ENCODE results near the gene ABCG2.

Gene ABCG2

DNA sequence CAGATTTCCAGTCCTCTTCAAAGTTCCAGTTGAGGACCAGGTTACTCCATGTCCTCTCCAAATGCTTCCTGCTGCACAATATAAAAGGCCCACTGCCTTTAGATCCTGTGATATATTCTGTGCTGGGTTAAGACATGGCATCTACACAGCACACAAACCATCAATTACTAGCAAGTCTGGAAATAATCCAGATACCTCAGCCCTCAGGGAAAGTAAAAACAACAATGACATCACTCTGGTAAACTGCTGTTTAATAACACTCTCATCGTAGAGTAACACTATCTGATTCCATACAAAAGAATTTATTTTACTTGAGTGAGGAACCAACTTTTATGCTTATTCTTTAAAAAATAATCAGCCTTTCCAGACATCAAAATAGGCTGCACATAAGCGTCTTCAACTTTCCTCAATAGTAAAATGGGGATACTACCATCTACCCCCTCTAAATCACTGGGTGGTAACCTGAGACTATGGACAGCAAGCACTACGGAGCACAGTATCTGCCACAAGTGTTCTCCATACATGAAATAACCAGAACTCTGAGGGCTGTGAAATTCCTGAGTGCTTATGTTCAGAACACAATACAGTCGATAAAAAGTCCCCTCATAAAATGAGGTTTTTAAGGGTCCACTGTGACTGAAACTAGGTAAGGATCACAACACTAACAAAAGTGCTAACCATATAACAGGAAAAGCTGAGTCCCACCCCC is 53.4 kb downstream of the ABCG2 start:
- no peaks in the 10 kb centered on the region for H3K27me3 ChIP-seq (ENCODE audit: insufficient read depth, low read length, poor library complexity, severe bottlenecking)
- H3K4me3 ChIP-seq (ENCODE audit: low read length, poor library complexity, severe bottlenecking): no peak overlapping the region
- H3K79me2 ChIP-seq (ENCODE audit: insufficient read depth, low read length): no peaks in the 10 kb centered on the region
- no peaks in the 10 kb centered on the region for H3K36me3 ChIP-seq (ENCODE audit: insufficient read depth, low read length)
- H2AFZ ChIP-seq (ENCODE audit: low read length): no peak overlapping the region
- H4K20me1 ChIP-seq (ENCODE audit: insufficient read depth, low read length, poor library complexity, severe bottlenecking): no peaks in the 10 kb centered on the region
- H3F3A ChIP-seq (ENCODE audit: low read depth): no peaks in the 10 kb centered on the region
- H3K9ac ChIP-seq (ENCODE audit: low read depth, low read length, poor library complexity, severe bottlenecking): no peak overlapping the region
- H3K4me1 ChIP-seq (ENCODE audit: insufficient read depth, low read length, poor library complexity, severe bottlenecking): no peaks in the 10 kb centered on the region
- no peak for TF ChIP-seq EZH2phosphoT487 (IDR thresholded peaks at IDR 0.05; ENCODE audit: borderline replicate concordance)
- TF ChIP-seq, protein P1, sequence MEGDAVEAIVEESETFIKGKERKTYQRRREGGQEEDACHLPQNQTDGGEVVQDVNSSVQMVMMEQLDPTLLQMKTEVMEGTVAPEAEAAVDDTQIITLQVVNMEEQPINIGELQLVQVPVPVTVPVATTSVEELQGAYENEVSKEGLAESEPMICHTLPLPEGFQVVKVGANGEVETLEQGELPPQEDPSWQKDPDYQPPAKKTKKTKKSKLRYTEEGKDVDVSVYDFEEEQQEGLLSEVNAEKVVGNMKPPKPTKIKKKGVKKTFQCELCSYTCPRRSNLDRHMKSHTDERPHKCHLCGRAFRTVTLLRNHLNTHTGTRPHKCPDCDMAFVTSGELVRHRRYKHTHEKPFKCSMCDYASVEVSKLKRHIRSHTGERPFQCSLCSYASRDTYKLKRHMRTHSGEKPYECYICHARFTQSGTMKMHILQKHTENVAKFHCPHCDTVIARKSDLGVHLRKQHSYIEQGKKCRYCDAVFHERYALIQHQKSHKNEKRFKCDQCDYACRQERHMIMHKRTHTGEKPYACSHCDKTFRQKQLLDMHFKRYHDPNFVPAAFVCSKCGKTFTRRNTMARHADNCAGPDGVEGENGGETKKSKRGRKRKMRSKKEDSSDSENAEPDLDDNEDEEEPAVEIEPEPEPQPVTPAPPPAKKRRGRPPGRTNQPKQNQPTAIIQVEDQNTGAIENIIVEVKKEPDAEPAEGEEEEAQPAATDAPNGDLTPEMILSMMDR (conservative IDR thresholded peaks at IDR 0.05; ENCODE audit: low read length): no peak
- H3K9me2 ChIP-seq (replicated peaks; ENCODE audit: low read depth, low read length): no peaks in the 10 kb centered on the region
- H3K9me3 ChIP-seq (ENCODE audit: insufficient read depth, low read depth, low read length): no peaks in the 10 kb centered on the region
- no peak overlapping the region for H3K4me2 ChIP-seq (ENCODE audit: low read depth, low read length, poor library complexity, severe bottlenecking)

DNA sequence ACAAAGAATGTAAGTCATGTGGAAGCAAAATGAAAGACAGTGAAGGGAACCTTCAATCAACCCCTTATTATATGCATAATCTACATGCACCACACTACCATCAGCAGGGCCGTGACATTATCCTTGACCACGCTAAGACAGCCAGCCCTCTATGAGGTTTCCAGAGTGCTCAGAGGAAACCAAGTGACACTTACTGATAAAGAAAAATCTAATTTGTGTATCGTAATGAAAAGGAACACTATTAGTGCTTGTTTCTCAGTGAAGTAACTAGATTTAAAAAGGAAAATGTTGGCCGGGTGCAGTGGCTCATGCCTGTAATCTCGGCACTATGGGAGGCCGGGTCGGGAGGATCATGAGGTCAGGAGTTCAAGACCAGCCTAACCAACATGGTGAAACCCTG is 56.4 kb downstream of the ABCG2 start:
- Histone ChIP-seq H3K9me2 (replicated peaks; ENCODE audit: low read depth, low read length) (no peaks in the 10 kb centered on the region), H2AFZ (ENCODE audit: low read length) (no peak overlapping the region), H3K4me1 (ENCODE audit: insufficient read depth, low read length, poor library complexity, severe bottlenecking) (peaks cover 15% of the 10 kb centered on the region), H3K4me3 (ENCODE audit: low read length, poor library complexity, severe bottlenecking) (no peak overlapping the region), H3K27me3 (ENCODE audit: insufficient read depth, low read length, poor library complexity, severe bottlenecking) (no peaks in the 10 kb centered on the region), H4K20me1 (ENCODE audit: insufficient read depth, low read length, poor library complexity, severe bottlenecking) (no peaks in the 10 kb centered on the region), H3K4me2 (ENCODE audit: low read depth, low read length, poor library complexity, severe bottlenecking) (no peak overlapping the region), H3K9me3 (ENCODE audit: insufficient read depth, low read depth, low read length) (no peaks in the 10 kb centered on the region), H3K79me2 (ENCODE audit: insufficient read depth, low read length) (no peaks in the 10 kb centered on the region), H3F3A (ENCODE audit: low read depth) (no peaks in the 10 kb centered on the region), H3K9ac (ENCODE audit: low read depth, low read length, poor library complexity, severe bottlenecking) (no peak overlapping the region), H3K36me3 (ENCODE audit: insufficient read depth, low read length) (no peaks in the 10 kb centered on the region)
- TF ChIP-seq, protein P1 (conservative IDR thresholded peaks at IDR 0.05; ENCODE audit: low read length): no peak
- TF ChIP-seq EZH2phosphoT487 (IDR thresholded peaks at IDR 0.05; ENCODE audit: borderline replicate concordance): no peak

- Histone ChIP-seq H3K27me3 (ENCODE audit: insufficient read depth, low read length, poor library complexity, severe bottlenecking) (no peaks in the 10 kb centered on the region), H3K4me3 (ENCODE audit: low read length, poor library complexity, severe bottlenecking) (no peak overlapping the region), H3K36me3 (ENCODE audit: insufficient read depth, low read length) (no peaks in the 10 kb centered on the region), H3K9ac (ENCODE audit: low read depth, low read length, poor library complexity, severe bottlenecking) (no peak overlapping the region), H3K4me2 (ENCODE audit: low read depth, low read length, poor library complexity, severe bottlenecking) (no peak overlapping the region), H3K9me3 (ENCODE audit: insufficient read depth, low read depth, low read length) (no peaks in the 10 kb centered on the region), H3K79me2 (ENCODE audit: insufficient read depth, low read length) (no peaks in the 10 kb centered on the region), H4K20me1 (ENCODE audit: insufficient read depth, low read length, poor library complexity, severe bottlenecking) (no peaks in the 10 kb centered on the region), H3F3A (ENCODE audit: low read depth) (no peaks in the 10 kb centered on the region), H3K4me1 (ENCODE audit: insufficient read depth, low read length, poor library complexity, severe bottlenecking) (peaks cover 15% of the 10 kb centered on the region), H3K9me2 (replicated peaks; ENCODE audit: low read depth, low read length) (no peaks in the 10 kb centered on the region), H2AFZ (ENCODE audit: low read length) (no peak overlapping the region)
- TF ChIP-seq, protein P1 (conservative IDR thresholded peaks at IDR 0.05; ENCODE audit: low read length): no peak
- TF ChIP-seq EZH2phosphoT487 (IDR thresholded peaks at IDR 0.05; ENCODE audit: borderline replicate concordance): no peak
These were observed 57.3 kb downstream of the ABCG2 start for GRCh38 chr4:88101165-88101564.

Data from Loucy (cell line).